MM.1S (cell line): ENCODE results near the gene PRSS12.

Source experiments
- EZH2 ChIP-seq: fragments of 300-600 bp; sonication (generic); optimal IDR thresholded peaks from 2 replicates; pipeline ENCODE3; 2017; ENCODE audit warnings: low read depth, mild to moderate bottlenecking, antibody characterized with exemption, low read length, mixed read lengths
- TF ChIP-seq, protein P1 (sequence below): fragments of 300-600 bp; sonication (generic); IDR thresholded peaks from 2 replicates; pipeline ENCODE4 v1.5.1; 2016; ENCODE audit warnings: antibody characterized with exemption, low read length, mixed read lengths

DNA sequence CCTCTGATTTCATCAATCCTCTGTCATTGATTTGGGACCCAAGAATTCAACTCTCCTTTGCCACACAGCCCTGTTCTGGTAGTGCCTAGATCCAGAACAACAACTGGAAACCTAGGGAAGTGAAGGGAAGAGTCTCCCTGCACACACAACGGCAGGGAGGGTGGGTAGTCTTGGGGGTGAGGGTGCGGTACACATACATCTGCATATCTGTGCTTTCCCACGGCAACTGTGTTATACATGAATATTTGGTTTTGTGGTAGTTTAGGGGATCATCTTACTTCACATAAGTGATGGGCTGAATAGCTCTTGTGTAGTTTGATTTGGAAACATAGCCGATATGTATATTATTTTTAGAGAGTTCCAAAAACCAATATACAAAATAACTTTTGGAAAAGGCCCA is 3.3 kb upstream of the PRSS12 start:
- TF ChIP-seq, protein P1, sequence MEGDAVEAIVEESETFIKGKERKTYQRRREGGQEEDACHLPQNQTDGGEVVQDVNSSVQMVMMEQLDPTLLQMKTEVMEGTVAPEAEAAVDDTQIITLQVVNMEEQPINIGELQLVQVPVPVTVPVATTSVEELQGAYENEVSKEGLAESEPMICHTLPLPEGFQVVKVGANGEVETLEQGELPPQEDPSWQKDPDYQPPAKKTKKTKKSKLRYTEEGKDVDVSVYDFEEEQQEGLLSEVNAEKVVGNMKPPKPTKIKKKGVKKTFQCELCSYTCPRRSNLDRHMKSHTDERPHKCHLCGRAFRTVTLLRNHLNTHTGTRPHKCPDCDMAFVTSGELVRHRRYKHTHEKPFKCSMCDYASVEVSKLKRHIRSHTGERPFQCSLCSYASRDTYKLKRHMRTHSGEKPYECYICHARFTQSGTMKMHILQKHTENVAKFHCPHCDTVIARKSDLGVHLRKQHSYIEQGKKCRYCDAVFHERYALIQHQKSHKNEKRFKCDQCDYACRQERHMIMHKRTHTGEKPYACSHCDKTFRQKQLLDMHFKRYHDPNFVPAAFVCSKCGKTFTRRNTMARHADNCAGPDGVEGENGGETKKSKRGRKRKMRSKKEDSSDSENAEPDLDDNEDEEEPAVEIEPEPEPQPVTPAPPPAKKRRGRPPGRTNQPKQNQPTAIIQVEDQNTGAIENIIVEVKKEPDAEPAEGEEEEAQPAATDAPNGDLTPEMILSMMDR = no peak
- no peak for TF ChIP-seq EZH2
